Uterus (tissue), 4 donors: ENCODE results near the gene CACNA1C. TPM values are rescaled to one million over a fixed set of nuclear protein-coding genes. Genes with fewer than 3 reads are reported as not detected.

Experiments
- DNase-seq, 2 donors: peaks; one replicate each; pipeline ENCODE4 v3.0.0-alpha.2; 2019 to 2020
- H3K27ac ChIP-seq, 2 donors: fragments of 200-600 bp; sonication (generic); 1 replicate in 1 of 2; 2 replicates in 1 of 2; pipeline ENCODE4 v1.5.1; 2016 to 2018
- H3K27me3 ChIP-seq, 2 donors: fragments of 200-600 bp; sonication (generic); one replicate each; pipeline ENCODE4 v1.5.1; 2018 to 2019; ENCODE audit warnings: control low read depth in 1 of 2
- H3K36me3 ChIP-seq, 2 donors: fragments of 200-600 bp; sonication (generic); one replicate each; pipeline ENCODE4 v1.5.1; 2019; ENCODE audit warnings: control low read depth in 1 of 2
- H3K4me1 ChIP-seq, 2 donors: fragments of 200-600 bp; sonication (generic); one replicate each; pipeline ENCODE4 v1.5.1; 2018 to 2019; ENCODE audit warnings: control low read depth in 1 of 2
- H3K4me3 ChIP-seq, 2 donors: fragments of 200-600 bp; sonication (generic); 1 replicate in 1 of 2; 2 replicates in 1 of 2; pipeline ENCODE4 v1.5.1; 2018 to 2019; ENCODE audit warnings: mild to moderate bottlenecking in 1 of 2
- H3K9me3 ChIP-seq, 2 donors: fragments of 200-600 bp; sonication (generic); one replicate each; pipeline ENCODE4 v1.5.1; 2019; ENCODE audit warnings: control low read depth in 1 of 2
- POLR2A ChIP-seq, 2 donors: fragments of 450-650 bp; IDR thresholded peaks; one replicate each; pipeline ENCODE4 v1.6.1; 2016; ENCODE audit warnings: antibody characterized with exemption in 2 of 2, mild to moderate bottlenecking in 1 of 2, moderate library complexity in 1 of 2
- intact Hi-C: fragments of 100-400 bp; cut with DNase I; formaldehyde crosslinking; loops from one replicate; pipeline ENCODE4 v1.15.1; 2023; ENCODE audit warnings: low total_unique reads
- total RNA-seq, 4 donors: library from RNA; depleted of rRNA in 3 of 4; stranded (reverse); fragments of >200 nt in 3 of 4; gene quantifications; one replicate each; pipeline versions ENCODE4 v1.1.0 to v1.2.4, GENCODE V29; 2014 to 2023
- TF ChIP-seq, protein P1 (sequence below), 4 experiments: fragments of 200-600 bp in 2 of 4; fragments of 450-650 bp in 2 of 4; sonication (generic) in 2 of 4; IDR thresholded peaks; one replicate each; pipeline ENCODE4 v1.5.1; 2016 to 2019; ENCODE audit warnings: antibody characterized with exemption in 4 of 4, mild to moderate bottlenecking in 2 of 4, moderate library complexity in 1 of 4
- donor health status: DM: yes; HTN: yes; CAD: no.

The CACNA1C gene
- total RNA-seq, 4 donors from 2014 or later: 15.9 to 121 (median 32.1) TPM

DNA sequence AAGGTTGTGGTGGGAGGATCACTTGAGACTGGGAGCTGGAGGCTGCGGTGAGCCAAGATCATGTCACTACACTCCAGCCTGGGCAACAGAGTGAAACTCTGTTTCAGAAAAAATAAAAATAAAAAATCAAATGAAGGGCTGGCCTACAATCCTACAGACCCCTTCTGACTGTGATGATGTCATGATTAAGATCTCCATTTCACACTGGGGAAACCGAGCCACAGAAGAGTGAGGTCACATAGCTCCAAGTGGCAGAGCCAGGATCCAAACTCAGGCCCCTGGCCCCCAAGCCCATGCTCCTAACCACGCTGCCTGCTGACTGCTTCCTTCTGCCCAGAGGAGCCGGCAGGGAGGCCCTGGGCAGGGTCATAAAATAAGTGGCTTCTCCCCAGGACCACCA is 483.9 kb downstream of the CACNA1C start:
- Histone ChIP-seq H3K4me3 (no peak overlapping the region), H3K4me1 (no peaks in the 10 kb centered on the region), H3K36me3 (no peaks in the 10 kb centered on the region), H3K27ac (no peak overlapping the region), H3K9me3 (no peaks in the 10 kb centered on the region), H3K27me3 (no peaks in the 10 kb centered on the region)
- DNase-seq: no peak
- intact Hi-C loops: no loop called here
- TF ChIP-seq, protein P1, sequence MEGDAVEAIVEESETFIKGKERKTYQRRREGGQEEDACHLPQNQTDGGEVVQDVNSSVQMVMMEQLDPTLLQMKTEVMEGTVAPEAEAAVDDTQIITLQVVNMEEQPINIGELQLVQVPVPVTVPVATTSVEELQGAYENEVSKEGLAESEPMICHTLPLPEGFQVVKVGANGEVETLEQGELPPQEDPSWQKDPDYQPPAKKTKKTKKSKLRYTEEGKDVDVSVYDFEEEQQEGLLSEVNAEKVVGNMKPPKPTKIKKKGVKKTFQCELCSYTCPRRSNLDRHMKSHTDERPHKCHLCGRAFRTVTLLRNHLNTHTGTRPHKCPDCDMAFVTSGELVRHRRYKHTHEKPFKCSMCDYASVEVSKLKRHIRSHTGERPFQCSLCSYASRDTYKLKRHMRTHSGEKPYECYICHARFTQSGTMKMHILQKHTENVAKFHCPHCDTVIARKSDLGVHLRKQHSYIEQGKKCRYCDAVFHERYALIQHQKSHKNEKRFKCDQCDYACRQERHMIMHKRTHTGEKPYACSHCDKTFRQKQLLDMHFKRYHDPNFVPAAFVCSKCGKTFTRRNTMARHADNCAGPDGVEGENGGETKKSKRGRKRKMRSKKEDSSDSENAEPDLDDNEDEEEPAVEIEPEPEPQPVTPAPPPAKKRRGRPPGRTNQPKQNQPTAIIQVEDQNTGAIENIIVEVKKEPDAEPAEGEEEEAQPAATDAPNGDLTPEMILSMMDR (IDR thresholded peaks at IDR 0.05): no peak
- no peak for TF ChIP-seq POLR2A (IDR thresholded peaks at IDR 0.05)

GRCh38 chr12:2537868-2538541 is 485.2 kb downstream of the CACNA1C start:
- H3K9me3 ChIP-seq: no peaks in the 10 kb centered on the region
- no peaks in the 10 kb centered on the region for H3K4me1 ChIP-seq
- H3K27ac ChIP-seq: peak overlapping the region; percentile 21 to 45
- no peak for DNase-seq
- H3K36me3 ChIP-seq: no peaks in the 10 kb centered on the region
- TF ChIP-seq POLR2A (IDR thresholded peaks at IDR 0.05): no peak
- TF ChIP-seq, protein P1 (IDR thresholded peaks at IDR 0.05): no peak
- H3K27me3 ChIP-seq: no peaks in the 10 kb centered on the region
- H3K4me3 ChIP-seq: no peak overlapping the region
- intact Hi-C loops: no loop called here

DNA sequence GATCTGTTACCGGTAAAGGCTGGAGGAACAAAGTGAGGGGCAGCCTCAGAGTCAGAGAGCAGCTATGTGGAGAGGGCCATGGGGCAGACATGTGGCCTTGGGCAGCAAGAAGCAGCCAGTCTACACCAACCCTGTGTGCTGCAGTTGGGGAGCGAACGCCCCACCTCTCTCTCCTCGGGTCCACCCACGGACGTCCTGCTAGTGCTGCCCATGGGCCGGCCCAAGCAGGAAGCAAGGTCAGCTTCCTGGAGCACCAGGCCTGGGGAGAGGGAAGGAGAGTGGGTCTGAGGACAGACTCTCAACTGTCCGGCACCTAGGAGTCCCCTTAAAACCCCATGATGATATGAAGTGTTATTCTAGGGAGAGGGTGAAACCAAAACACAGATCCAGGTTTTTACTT is 487.2 kb downstream of the CACNA1C start:
- H3K4me3 ChIP-seq: no peak overlapping the region
- H3K27me3 ChIP-seq: no peaks in the 10 kb centered on the region
- DNase-seq: peak in 1 of 2 donors; percentile 38
- H3K4me1 ChIP-seq: no peaks in the 10 kb centered on the region
- intact Hi-C loops: no loop called here
- no peak overlapping the region for H3K27ac ChIP-seq
- TF ChIP-seq POLR2A (IDR thresholded peaks at IDR 0.05): no peak
- TF ChIP-seq, protein P1 (IDR thresholded peaks at IDR 0.05): no peak
- no peaks in the 10 kb centered on the region for H3K9me3 ChIP-seq
- no peaks in the 10 kb centered on the region for H3K36me3 ChIP-seq

GRCh38 chr12:2540535-2540941 is 487.8 kb downstream of the CACNA1C start:
- Histone ChIP-seq H3K27ac (no peak overlapping the region), H3K27me3 (no peaks in the 10 kb centered on the region), H3K4me1 (no peaks in the 10 kb centered on the region), H3K9me3 (no peaks in the 10 kb centered on the region), H3K36me3 (no peaks in the 10 kb centered on the region), H3K4me3 (no peak overlapping the region)
- peak; percentile 26 to 74 for DNase-seq
- intact Hi-C loops: no loop called here
- no peak for TF ChIP-seq POLR2A (IDR thresholded peaks at IDR 0.05)
- TF ChIP-seq, protein P1 (IDR thresholded peaks at IDR 0.05): no peak

DNA sequence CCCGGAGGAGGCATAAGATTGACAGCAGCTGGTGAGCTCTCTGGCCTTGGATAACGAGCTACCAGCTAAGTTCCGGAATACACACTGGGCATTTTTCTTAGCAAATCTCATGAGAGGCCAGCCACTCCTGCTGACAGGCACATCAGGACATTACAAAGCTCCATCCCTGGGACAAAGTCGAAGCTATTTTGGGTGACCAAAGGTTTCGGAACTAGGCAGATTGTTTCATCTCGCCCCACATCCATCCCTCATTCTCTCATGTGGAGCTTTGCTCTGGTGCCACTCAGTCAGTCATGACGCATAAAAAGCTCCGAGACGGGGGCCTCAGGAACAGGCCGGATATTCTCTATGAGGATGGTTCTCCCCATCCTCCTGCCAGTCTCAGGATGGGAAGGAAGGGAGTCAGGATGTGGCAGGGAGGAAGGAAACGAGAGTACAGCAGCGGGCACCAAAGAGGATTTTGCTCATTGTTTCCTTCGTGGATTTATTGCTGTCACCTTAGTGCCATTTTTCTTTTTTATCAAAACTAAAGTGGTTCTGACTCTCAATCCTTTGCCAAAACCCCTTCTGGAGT is 488.9 kb downstream of the CACNA1C start:
- no peaks in the 10 kb centered on the region for H3K4me1 ChIP-seq

More for the DNA sequence above, 488.9 kb downstream of the CACNA1C start:
- Histone ChIP-seq H3K9me3 (no peaks in the 10 kb centered on the region), H3K27me3 (no peaks in the 10 kb centered on the region), H3K27ac (no peak overlapping the region), H3K4me3 (no peak overlapping the region), H3K36me3 (no peaks in the 10 kb centered on the region)
- DNase-seq: no peak
- intact Hi-C loops: no loop called here
- no peak for TF ChIP-seq POLR2A (IDR thresholded peaks at IDR 0.05)
- TF ChIP-seq, protein P1 (IDR thresholded peaks at IDR 0.05): no peak
